GM21381 (cell line): Measurements from ENCODE around the gene FBXW8.

Experiments
- ATAC-seq: cut with Tn5 transposase; IDR thresholded peaks from one replicate; pipeline ENCODE4 v1.9.1; 2021; ENCODE audit warnings: mild to moderate bottlenecking, moderate library complexity; ENCODE audit not compliant: unreplicated experiment

FBXW8 gene

DNA sequence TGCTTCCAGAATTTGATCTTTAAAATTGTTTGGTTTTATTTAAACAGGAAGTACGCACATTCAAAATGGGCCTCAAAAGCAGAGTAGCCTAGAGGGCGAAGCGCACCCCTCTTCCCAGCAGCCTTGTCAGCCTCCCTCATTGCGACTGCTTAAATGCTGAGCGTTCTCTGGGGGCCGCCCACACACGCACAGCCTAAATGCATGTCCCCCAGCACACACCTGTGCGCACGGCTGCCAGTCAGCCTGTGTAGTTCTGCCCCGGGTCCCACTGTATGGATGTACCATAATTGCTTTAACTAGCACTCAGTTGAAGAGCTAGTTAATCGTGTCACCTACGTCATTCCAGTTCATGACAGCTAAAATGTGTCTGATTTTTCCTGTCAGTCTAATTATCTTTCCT is 109.1 kb downstream of the FBXW8 start:
- ATAC-seq: no peak

DNA sequence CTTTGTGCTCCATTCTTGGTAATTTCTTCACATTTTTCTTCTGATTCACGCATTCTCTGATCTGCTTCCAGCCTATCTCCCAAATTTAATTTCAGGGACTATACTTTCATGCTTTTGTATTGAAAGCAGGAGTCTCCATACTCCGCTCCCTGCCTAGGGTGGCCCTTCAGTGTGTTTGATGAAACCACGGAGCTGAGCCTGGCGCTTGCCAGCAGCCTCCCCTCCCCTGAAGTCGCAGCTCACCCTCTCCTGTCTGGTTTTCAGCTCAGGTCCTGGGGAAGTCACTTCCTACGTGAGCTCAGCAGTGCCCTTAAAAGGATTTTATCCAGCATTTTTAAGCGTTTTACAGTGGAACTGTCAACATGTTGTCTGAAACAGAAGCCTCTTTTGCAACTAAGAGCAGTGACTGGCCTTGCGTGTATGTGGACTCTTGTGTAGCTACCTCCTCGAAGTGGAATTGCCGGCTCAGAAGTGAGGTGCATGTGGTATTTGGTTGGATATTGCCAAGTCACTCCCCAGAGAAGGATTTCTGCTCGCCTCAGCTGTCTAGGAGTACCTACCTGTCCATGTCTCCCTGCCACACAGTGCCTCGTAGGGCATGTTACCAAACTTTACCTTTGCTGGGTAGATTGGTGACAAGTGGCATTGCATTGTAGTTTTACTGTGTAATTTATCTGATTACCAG is 109.9 kb downstream of the FBXW8 start:
- no peak for ATAC-seq

DNA sequence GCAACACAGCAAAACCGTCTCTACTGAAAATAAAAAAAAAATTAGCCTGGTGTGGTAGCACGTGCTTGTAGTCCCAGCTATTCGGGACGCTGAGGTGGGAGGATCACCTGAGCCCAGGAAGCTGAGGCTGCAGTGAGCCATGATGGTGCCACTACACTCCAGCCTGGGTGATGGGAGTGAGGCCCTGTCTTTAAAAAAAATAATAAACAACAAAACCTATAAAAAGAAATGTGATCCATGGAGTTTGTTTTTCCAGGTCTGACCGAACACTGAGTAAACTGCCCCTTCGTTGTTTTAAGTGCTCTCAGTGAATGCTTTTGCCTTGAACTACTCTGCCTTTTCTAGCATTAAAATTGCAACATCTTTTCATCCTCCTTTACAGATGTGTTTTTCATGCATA is 111.7 kb downstream of the FBXW8 start:
- no peak for ATAC-seq

DNA sequence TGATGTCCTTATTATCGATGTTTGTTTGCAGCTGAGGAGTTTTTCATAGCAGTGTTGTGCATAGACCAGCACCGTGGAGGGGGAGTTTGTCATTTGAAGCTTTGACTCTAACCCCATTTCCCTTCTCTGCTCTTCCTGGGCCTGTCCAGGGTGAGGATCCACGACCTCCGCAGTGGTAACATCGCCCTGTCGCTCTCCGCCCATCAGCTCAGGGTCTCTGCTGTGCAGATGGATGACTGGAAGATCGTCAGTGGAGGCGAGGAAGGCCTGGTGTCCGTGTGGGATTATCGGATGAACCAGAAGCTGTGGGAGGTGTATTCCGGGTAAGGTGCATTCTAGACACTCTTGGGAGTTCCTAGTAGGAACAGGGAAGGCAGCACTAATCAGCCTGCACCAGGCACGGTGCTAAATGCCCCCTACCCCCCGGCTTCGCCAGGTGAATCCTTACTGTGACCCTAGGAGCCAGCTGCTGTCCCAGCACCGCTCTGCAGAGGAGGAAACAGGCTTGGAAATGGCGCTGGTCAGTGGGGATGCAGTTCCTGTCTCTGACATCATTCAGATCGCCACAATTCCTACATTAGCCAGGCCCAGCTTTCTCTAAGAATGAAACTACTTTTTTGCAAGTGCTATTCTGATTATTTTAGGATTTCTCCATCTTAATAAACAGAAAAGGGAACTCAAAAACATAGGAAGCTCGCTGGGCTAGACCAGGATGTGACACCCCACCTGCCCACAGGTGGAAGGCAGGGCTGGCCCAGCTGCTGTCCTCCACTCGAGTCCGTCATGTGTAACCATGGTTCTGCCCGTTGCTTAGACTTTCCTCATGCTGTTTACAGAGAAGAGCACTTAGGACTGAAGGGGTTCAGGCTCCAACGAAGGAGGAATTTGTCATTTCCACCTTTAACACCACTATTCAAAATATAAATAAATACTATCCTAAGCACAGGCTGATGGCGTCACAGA is 113.5 kb downstream of the FBXW8 start:
- no peak for ATAC-seq

DNA sequence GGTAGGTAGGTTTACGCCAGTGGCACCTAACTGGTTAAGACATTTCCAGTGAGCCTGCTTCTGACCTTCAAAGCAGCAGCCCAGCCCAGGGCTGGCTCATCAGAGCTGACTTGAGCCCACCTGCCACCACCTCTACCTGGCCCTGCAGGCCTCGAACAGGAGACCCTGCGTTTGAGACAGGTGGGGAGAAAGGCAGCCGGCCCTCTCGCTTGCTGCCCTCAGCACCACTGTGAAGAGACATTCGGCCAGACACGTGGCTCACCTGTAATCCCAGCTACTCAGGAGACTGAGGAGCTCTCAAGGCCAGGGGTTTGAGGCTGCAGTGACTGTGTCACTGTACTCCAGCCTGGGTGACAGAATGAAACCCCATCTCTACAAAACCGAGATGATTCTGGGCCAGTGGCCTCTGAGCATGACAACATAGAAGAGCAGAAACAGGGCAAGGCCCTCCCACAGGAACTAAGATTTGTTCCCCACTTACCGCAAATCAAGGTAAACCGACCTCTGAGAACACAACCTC is 114.3 kb downstream of the FBXW8 start:
- ATAC-seq: no peak

DNA sequence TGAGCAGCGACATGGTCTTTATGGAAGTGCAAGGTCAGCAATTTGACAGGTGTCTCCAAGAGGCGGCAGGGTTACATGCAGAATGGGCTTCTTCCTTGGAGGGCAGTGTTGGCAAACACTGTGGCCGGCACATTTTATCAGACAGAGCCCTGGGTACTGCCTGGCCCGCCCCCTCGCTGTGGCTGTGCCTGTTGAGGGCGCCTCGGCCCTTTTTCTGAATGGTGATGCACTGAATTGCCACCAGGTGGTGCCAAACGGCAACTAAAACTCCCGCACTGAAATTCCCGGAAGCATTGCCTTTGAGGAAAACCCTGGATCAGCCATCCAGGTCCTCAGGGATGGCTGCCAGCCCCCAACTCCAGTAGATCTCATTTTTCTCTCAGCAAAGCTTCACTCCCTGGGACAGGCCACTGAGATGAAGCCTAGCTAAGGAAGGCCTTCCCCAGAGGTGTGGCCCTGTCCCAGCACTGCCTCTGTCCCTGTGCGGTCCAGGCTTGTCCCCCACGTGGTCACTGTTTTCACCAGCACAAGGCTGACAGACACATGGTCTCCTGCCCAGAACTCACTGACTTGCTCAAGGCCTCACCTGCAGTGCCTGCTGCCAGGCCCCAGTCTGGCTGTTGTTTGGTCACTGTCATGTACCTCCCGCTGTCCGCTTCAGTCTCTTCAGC is 114.9 kb downstream of the FBXW8 start:
- ATAC-seq: no peak

DNA sequence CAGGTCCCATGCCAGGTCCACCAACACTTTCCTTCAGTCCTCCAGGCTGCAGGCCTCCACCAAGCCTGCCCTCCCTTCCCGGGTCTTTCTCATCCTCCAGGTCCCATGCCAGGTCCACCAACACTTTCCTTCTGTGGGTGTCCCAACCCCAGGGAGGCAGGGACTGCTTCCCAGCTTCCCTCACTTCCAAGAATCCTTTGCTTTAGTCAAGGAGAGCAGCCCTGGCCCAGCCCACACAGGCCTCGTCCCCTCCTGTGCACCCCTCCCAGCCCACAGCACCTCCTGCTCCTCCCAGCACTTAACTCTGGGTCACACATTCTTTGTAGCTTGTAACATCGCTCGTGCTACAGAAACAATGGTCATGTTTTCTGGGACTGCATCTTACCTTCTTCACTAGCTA is 115.6 kb downstream of the FBXW8 start:
- ATAC-seq: no peak

DNA sequence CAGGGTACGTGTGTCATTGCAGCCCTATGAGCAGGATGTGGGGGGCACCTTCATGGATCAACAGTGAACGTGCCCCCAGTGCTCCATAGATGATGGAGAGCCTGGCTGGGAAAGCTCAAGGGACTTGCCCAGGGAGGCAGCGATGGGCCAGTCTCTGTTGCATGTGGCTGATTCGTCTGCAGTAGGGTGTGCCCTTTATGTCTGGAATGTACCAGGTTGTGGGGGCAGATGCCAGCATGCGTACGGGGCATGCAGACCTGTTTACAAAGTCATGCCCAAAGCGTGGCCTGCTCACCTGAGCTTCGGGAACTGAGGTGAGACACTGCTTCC is 116.1 kb downstream of the FBXW8 start:
- no peak for ATAC-seq

DNA sequence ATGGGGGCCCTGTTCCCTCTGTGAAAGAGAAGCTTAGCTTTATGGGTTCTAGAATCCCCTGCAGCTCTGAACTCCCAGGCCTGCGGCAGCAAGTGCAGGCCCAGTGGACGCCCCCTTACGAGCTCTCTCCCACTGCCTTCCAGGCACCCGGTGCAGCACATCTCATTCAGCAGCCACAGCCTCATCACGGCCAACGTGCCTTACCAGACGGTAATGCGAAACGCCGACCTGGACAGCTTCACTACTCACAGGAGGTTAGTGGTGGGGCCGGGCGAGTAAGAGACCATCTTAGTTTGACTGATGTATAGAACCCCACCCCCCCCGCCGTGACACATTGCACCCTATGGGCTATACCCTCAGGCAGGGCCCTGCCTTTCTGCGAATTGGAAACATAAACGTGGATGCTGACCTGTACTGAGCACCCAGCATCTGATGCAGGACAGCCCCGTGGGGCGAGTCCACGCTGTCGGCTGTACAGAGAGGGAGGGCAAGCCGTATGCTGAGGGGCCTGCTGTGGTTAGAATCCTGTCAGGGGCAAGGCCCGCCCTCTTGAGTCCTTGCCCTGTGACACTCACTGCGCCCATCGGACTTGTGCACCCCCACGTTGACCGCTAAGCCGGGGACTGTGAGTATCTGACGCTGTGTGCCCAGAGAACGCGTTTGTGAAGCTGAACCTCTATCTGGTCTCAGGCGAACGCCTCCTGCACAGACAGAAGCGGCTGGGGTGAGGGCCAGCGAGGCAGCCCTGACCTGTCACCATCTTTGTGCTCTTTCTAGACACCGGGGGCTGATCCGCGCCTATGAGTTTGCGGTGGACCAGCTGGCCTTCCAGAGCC is 116.7 kb downstream of the FBXW8 start:
- ATAC-seq: no peak

DNA sequence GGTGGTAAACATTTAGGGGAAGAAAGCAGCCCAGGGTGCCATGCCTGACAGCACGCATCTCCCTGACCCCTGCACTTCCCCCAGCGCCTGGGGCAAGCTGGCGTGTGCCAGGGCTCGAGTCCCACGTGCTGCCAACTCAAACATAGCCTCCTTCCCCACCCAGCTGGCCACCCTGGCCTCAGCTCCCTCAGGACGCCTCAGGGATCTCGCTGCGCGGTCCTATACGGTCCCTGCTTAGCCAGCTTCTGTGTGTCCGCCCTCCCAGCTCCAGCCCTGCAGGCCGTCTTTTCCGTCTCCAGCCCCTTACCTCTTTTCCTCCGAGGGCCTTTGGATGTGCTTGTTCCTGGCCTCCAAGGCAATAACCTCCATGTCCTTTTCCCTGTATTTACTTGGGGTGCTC is 117.5 kb downstream of the FBXW8 start:
- no peak for ATAC-seq

DNA sequence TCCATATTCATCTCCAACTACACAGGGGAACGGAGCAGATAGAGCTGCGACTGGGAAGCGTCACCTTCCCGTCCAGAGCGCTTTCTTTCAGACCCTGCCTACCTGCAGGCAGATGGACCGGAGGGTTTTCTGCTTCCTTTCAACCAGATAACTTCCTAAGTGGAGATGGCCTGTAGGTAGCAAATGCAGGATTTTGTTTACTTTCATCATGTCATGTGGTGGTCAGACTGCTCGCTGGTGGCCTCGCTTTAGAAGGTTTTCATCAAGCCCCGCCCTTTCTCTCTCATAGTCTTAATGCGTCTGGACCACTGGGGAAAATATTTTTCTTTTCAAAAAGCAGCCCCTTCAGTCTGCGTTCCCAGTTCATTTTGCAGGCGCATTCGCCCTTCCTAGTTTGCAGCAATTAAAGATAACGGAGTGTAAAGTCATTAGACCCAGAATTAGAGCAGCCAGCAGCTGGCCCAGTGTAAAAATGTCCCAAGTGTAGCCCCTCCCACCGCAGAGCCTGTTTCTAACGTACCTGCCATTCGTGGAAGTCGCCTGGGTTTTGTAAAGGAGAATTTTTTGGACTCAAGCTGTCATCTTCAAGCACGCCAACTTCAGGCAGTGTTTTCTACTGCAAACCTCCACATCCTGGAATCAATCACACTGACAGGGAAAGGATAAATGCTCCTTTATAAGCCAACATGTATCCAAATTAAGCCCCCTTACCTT is 119.6 kb downstream of the FBXW8 start:
- ATAC-seq: no peak

DNA sequence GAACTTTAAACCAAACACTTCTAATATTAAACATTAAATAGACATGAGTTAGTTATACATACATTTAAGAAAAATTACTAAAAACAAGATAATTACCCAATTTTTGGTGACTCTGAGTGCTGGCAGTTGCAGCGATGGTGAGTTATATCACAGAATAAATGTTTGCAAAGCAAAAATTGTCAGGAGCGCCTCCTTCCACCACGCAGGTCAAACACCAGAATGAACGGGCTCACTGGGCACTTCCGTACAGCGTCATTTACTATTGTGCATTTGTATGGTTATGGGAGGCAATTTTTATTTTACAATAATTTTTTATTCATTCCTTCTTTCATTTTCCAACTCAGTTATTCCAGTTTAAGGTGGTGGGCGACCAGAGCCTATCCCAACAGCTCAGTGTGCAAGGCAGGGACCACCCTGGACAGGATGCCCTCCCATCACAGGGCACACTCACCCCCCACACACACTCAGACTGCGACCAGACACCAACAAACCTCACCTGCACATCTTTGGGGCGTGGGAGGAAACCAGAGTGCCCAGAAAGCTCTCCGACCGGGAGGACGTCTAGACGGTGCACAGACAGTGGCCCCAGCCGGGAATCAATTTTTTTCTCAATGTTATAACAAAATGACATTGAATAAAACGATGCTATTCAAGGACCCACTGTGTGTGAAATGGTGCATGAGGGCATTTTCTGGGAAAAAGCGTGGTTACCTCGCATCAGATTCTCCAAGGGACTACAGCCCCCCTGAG is 121.3 kb downstream of the FBXW8 start:
- no peak for ATAC-seq

DNA sequence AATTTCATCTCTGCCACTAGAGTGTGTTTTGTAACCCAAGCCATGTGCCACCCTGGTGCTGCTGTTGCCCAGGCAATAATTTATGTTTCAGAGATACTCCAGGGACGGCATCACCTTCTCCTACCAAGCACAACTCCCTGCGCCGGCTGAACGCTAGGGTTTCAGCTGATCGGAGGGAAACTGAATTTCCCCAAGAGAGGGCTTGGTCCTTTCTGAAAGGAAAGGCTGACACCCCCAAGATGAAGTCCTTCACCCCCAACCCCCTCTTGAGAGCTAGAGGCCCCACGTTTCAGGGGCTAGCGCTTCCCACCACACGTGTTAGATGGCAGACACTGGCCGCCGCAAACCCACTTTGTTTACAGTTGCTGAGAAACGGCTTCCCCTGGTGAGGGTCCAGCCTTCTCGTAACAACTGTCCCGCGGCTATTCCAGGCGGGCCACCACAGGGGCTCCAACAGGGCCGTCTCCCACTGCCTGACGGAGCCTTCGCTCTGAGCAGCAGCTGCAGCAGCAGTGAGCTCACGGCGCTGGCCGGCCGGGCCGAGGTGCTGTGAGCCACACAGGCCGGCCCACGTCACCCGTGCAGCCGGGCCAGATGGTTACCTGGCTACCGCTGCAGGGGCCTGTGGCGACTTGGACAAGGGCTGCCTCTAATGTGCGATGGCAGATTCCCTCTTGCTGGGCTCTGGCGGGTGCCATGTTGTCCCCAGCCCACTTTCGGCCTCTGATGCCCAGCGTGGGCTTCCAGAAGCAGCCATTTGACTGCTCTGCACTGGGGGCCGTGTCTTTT is 122.0 kb downstream of the FBXW8 start:
- ATAC-seq: no peak

DNA sequence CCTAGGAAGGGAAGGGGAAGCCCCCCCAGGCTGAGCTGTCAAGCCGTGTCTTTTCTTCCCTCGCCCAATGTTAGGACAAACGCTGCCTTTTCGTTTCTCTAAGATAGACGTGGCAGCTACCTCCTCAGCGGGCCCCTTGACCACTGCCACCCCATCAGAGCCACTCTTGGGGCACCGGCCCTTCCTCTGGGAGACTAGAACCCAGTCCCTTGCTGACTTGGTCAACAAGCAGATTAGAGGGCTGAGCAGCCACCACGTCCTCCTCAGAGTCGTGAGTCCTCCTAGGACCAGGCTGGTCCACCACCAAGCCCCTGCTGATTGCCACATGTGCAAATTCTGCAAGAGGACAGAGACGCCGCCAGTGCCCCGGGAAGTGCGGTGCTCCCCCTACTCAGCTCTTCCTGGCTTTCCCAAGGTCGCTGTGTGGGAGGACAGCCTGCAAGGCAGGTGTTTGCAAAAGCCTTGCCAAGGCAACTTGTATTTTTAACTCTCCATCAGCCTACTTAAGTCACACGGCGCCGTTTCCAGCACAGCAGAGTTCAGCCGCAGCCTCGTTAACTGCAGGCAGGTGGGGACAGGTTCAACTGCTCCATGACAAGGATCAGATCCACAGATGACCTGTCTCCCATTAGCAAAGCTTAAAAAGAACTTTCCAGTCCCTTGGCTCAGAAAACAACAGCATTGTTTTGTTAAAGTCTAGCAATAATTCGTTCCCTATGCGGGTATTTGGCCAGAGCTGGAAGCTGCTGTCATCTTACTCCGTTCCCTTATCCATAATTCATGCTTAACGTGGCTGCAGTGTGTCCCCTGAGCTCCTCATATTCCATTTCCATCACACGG is 122.9 kb downstream of the FBXW8 start:
- ATAC-seq: no peak

DNA sequence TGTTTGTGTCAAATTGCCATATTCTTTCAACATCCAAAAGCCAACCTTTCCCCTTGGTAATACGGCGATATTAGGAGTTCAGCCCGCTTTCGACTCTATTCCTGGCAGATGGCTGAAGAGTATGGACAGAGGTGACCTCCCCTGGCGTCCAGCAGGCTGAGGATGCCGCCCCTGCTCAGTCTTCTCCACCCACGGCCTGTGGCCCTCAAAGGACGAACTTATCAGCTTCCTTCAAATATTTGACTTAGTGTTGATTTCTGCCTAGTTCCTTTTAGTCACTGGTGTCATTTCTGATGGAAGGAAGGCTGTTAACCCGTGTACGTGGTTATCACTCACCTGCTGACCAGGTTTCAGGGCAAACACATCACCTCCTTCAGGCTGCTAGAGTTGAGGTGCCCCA is 123.5 kb downstream of the FBXW8 start:
- no peak for ATAC-seq

DNA sequence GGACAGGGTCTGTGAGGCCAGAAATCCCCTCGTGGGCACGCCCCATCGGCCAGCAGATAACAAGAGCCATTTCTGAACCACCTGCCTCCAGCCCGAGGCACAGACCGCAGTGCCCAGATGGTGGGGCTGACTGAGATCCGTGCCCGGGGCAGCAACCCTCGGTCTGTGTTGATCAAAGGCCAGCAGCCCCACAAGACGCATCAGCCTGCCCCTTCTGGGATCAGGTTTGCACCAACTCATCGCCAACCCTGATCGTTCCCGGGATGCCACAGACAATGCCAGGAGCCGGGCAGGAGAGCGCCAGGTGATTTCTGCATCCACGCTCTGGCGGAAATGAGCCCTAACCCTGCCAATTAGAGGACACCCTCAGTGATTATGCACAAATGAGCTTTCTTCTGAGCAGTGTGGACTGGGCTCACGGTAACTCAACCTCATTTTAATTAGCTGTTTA is 124.0 kb downstream of the FBXW8 start:
- ATAC-seq: no peak

DNA sequence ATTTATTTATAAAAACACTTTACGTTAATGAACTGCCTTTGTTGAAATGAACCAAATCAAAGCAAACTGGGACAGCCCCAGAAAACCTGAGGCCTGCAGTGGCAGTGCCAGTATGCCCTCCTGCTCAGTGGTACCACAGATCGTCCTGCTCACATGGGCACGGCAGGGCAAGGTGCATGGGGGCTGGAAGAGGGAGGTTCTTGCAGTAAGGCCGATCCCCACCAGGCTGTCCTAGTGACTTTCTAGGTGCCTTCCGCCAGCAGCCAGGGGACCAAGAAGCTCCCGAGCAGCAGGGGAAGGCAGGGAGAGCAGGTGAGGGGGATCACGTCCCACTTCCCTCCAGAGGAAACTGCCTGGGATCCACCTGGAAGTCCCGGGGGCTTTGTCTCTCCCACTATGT is 124.5 kb downstream of the FBXW8 start:
- no peak for ATAC-seq

DNA sequence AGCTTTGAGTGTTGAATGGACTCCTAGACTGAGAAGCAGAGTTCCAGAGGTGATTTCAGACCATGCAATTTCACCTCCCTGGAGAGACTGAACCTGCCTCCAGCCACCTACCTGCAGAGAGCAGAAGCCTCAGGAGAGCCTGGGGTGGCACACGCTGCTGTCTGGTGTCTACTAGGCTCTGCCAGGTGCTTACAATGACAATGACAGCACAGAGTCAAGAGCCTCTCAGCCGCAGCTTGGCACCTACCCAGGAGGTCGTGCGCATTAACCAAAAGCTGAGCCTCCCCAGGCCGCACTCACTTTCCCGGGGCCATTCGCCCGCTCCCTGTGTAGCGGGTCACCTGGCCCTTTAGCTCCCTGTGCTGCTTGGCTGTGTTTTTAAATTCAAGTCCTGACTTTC is 125.3 kb downstream of the FBXW8 start:
- no peak for ATAC-seq
